Activated naive CD4-positive, alpha-beta T cell treated with anti-CD3 and anti-CD28 coated beads for 36 hours (primary cell): Measurements from ENCODE around the gene SLC1A3. TPM values are rescaled to one million over a fixed set of nuclear protein-coding genes. Genes with fewer than 3 reads are reported as not detected.

ENCODE experiments used
- CTCF ChIA-PET: fragments of 350-600 bp; sonication (Branson Sonifier 250); formaldehyde crosslinking; loops from one replicate; lab custom pipeline; 2021; ENCODE audit warnings: antibody characterized with exemption; lab: Charles Lee
- DNase-seq: peaks from one replicate; pipeline ENCODE4 v3.0.0-alpha.2; 2020
- H3K27ac Mint-ChIP-seq: one replicate; pipeline ENCODE4 v1.8.0; 2021; ENCODE audit warnings: mild to moderate bottlenecking, mixed read lengths
- H3K27me3 Mint-ChIP-seq: one replicate; pipeline ENCODE4 v1.8.0; 2021; ENCODE audit warnings: low read depth, mixed read lengths
- H3K36me3 Mint-ChIP-seq: one replicate; pipeline ENCODE4 v1.8.0; 2021; ENCODE audit warnings: low read depth, mixed read lengths
- H3K4me1 Mint-ChIP-seq: one replicate; pipeline ENCODE4 v1.8.0; 2021; ENCODE audit warnings: low read depth, mixed read lengths
- H3K4me3 Mint-ChIP-seq: one replicate; pipeline ENCODE4 v1.8.0; 2021; ENCODE audit warnings: mild to moderate bottlenecking, moderate library complexity, mixed read lengths
- H3K9me3 Mint-ChIP-seq: one replicate; pipeline ENCODE4 v1.8.0; 2021; ENCODE audit warnings: mixed read lengths
- intact Hi-C: fragments of 100-400 bp; cut with micrococcal nuclease; formaldehyde crosslinking; loops from one replicate; pipeline ENCODE4 v1.15.1; 2023
- total RNA-seq, 2 experiments: library from RNA; stranded (reverse); gene quantifications; one replicate each; pipeline ENCODE4 v1.2.3, GENCODE V29; 2021

Gene SLC1A3
- total RNA-seq, 2 experiments from 2014 or later: 0.86 to 0.99 TPM

GRCh38 chr5:36602704-36603321 lies 3.6 kb upstream of the SLC1A3 start:
- DNase-seq: peak; percentile 6
- H3K36me3 Mint-ChIP-seq: no peaks in the 10 kb centered on the region
- H3K27ac Mint-ChIP-seq: no peak overlapping the region
- no peaks in the 10 kb centered on the region for H3K9me3 Mint-ChIP-seq
- CTCF ChIA-PET: no interaction called here
- H3K27me3 Mint-ChIP-seq: peaks cover 33% of the 10 kb centered on the region
- intact Hi-C loops: no loop called here
- H3K4me1 Mint-ChIP-seq: peaks cover 19% of the 10 kb centered on the region
- no peak overlapping the region for H3K4me3 Mint-ChIP-seq

GRCh38 chr5:36605241-36605640 lies 1.2 kb upstream of the SLC1A3 start:
- DNase-seq: no peak
- Mint-ChIP-seq H3K4me1 (peaks cover 19% of the 10 kb centered on the region), H3K27me3 (peaks cover 39% of the 10 kb centered on the region), H3K4me3 (no peak overlapping the region), H3K9me3 (no peaks in the 10 kb centered on the region), H3K27ac (no peak overlapping the region), H3K36me3 (no peaks in the 10 kb centered on the region)
- intact Hi-C loops: loop anchor here (5.0 kb wide), 1 partner anchor 1768 kb away; the partner anchor contains the start of gene TTC23L
- CTCF ChIA-PET: interaction anchor here (1.4 to 1.6 kb wide), 2 partner anchors 85 to 92 kb away, joined by 4 read pairs; no protein-coding TSS in a partner anchor

GRCh38 chr5:36606036-36606427 lies 374 bp upstream of the SLC1A3 start:
- H3K27ac Mint-ChIP-seq: peak overlapping the region; percentile 67
- H3K9me3 Mint-ChIP-seq: no peaks in the 10 kb centered on the region

GRCh38 chr5:36607114-36607571 lies 737 bp downstream of the SLC1A3 start:
- peak; percentile 7 for DNase-seq
- intact Hi-C loops: loop anchor here (2.0 to 5.0 kb wide), 2 partner anchors 270 to 1770 kb away; partner anchors contain the start of genes NIPBL and TTC23L
- Mint-ChIP-seq H3K27me3 (peaks cover 49% of the 10 kb centered on the region), H3K4me3 (peak overlapping the region; percentile 71), H3K4me1 (peaks cover 19% of the 10 kb centered on the region), H3K9me3 (no peaks in the 10 kb centered on the region), H3K36me3 (no peaks in the 10 kb centered on the region), H3K27ac (no peak overlapping the region)
- CTCF ChIA-PET: no interaction called here

More at GRCh38 chr5:36606036-36606427, 374 bp upstream of the SLC1A3 start:
- no peak for DNase-seq
- Mint-ChIP-seq H3K27me3 (peaks cover 44% of the 10 kb centered on the region), H3K36me3 (no peaks in the 10 kb centered on the region), H3K4me3 (peak overlapping the region; percentile 71), H3K4me1 (peaks cover 19% of the 10 kb centered on the region)
- CTCF ChIA-PET: interaction anchor here (1.6 kb wide), 1 partner anchor 91 kb away, joined by 4 read pairs; no protein-coding TSS in a partner anchor
- intact Hi-C loops: loop anchor here (1.0 to 5.0 kb wide), 7 partner anchors 25 to 1769 kb away; partner anchors contain the start of genes NIPBL, NUP155, SKP2 and TTC23L

- intact Hi-C loops: loop anchor here (2.0 to 5.0 kb wide), 2 partner anchors 269 to 1771 kb away; partner anchors contain the start of genes NIPBL and TTC23L
- H3K36me3 Mint-ChIP-seq: no peaks in the 10 kb centered on the region
These were observed 1.7 kb downstream of the SLC1A3 start for GRCh38 chr5:36607838-36608783.

GRCh38 chr5:36610621-36611020 lies 4.2 kb downstream of the SLC1A3 start:
- no peaks in the 10 kb centered on the region for H3K9me3 Mint-ChIP-seq
- peaks cover 17% of the 10 kb centered on the region for H3K4me1 Mint-ChIP-seq

More at GRCh38 chr5:36607838-36608783, 1.7 kb downstream of the SLC1A3 start:
- H3K4me3 Mint-ChIP-seq: no peak overlapping the region
- peaks cover 19% of the 10 kb centered on the region for H3K4me1 Mint-ChIP-seq
- H3K27me3 Mint-ChIP-seq: peaks cover 46% of the 10 kb centered on the region
- DNase-seq: no peak
- CTCF ChIA-PET: no interaction called here
- no peak overlapping the region for H3K27ac Mint-ChIP-seq
- H3K9me3 Mint-ChIP-seq: no peaks in the 10 kb centered on the region

GRCh38 chr5:36611520-36612274 lies 5.3 kb downstream of the SLC1A3 start:
- Mint-ChIP-seq H3K4me3 (no peak overlapping the region), H3K9me3 (no peaks in the 10 kb centered on the region), H3K27me3 (peaks cover 27% of the 10 kb centered on the region), H3K4me1 (peaks cover 7% of the 10 kb centered on the region), H3K36me3 (no peaks in the 10 kb centered on the region), H3K27ac (no peak overlapping the region)
- CTCF ChIA-PET: interaction anchor here (1.3 kb wide), 1 partner anchor 79 kb away, joined by 3 read pairs; no protein-coding TSS in a partner anchor
- no peak for DNase-seq
- intact Hi-C loops: no loop called here

More at GRCh38 chr5:36610621-36611020, 4.2 kb downstream of the SLC1A3 start:
- H3K27ac Mint-ChIP-seq: no peak overlapping the region
- no peak for DNase-seq
- H3K27me3 Mint-ChIP-seq: peaks cover 32% of the 10 kb centered on the region
- no peak overlapping the region for H3K4me3 Mint-ChIP-seq
- intact Hi-C loops: no loop called here
- no peaks in the 10 kb centered on the region for H3K36me3 Mint-ChIP-seq
- CTCF ChIA-PET: interaction anchor here (0.5 to 1.3 kb wide), 2 partner anchors 80 to 343 kb away, joined by 3 to 4 read pairs; no protein-coding TSS in a partner anchor

GRCh38 chr5:36613241-36613640 lies 6.8 kb downstream of the SLC1A3 start:
- no peaks in the 10 kb centered on the region for H3K9me3 Mint-ChIP-seq
- H3K36me3 Mint-ChIP-seq: no peaks in the 10 kb centered on the region
- H3K27me3 Mint-ChIP-seq: peaks cover 16% of the 10 kb centered on the region
- no peak overlapping the region for H3K27ac Mint-ChIP-seq
- CTCF ChIA-PET: no interaction called here
- H3K4me3 Mint-ChIP-seq: no peak overlapping the region
- intact Hi-C loops: no loop called here
- no peaks in the 10 kb centered on the region for H3K4me1 Mint-ChIP-seq
- DNase-seq: no peak

GRCh38 chr5:36613771-36614656 lies 7.6 kb downstream of the SLC1A3 start:
- H3K27ac Mint-ChIP-seq: no peak overlapping the region
- DNase-seq: no peak
- intact Hi-C loops: no loop called here
- no peaks in the 10 kb centered on the region for H3K36me3 Mint-ChIP-seq
- peaks cover 16% of the 10 kb centered on the region for H3K27me3 Mint-ChIP-seq
- no peaks in the 10 kb centered on the region for H3K9me3 Mint-ChIP-seq
- no peaks in the 10 kb centered on the region for H3K4me1 Mint-ChIP-seq
- no peak overlapping the region for H3K4me3 Mint-ChIP-seq
- CTCF ChIA-PET: no interaction called here

GRCh38 chr5:36614657-36615308 lies 8.4 kb downstream of the SLC1A3 start:
- no peak for DNase-seq
- CTCF ChIA-PET: no interaction called here

More at GRCh38 chr5:36614657-36615308, 8.4 kb downstream of the SLC1A3 start:
- no peak overlapping the region for H3K4me3 Mint-ChIP-seq
- peaks cover 16% of the 10 kb centered on the region for H3K27me3 Mint-ChIP-seq
- no peak overlapping the region for H3K27ac Mint-ChIP-seq
- no peaks in the 10 kb centered on the region for H3K9me3 Mint-ChIP-seq
- H3K4me1 Mint-ChIP-seq: no peaks in the 10 kb centered on the region
- intact Hi-C loops: no loop called here
- no peaks in the 10 kb centered on the region for H3K36me3 Mint-ChIP-seq
